GM18526 (cell line): ENCODE results near the gene FOXK2.

Source experiments
- POLR2A ChIP-seq: IDR thresholded peaks from 3 replicates; pipeline ENCODE4 v1.6.1; 2011; ENCODE audit not compliant: insufficient read length; ENCODE audit errors: extremely low read depth

FOXK2 gene

GRCh38 chr17:82518826-82519810 lies at the start of gene FOXK2:
FOXK2 (plus strand) TSS chr17:82519732; CDS start chr17:82519889, 157 bp downstream.
- peak; percentile 68 for TF ChIP-seq POLR2A

GRCh38 chr17:82470065-82470464 lies 49.5 kb upstream of the FOXK2 start:
- no peak for TF ChIP-seq POLR2A

DNA sequence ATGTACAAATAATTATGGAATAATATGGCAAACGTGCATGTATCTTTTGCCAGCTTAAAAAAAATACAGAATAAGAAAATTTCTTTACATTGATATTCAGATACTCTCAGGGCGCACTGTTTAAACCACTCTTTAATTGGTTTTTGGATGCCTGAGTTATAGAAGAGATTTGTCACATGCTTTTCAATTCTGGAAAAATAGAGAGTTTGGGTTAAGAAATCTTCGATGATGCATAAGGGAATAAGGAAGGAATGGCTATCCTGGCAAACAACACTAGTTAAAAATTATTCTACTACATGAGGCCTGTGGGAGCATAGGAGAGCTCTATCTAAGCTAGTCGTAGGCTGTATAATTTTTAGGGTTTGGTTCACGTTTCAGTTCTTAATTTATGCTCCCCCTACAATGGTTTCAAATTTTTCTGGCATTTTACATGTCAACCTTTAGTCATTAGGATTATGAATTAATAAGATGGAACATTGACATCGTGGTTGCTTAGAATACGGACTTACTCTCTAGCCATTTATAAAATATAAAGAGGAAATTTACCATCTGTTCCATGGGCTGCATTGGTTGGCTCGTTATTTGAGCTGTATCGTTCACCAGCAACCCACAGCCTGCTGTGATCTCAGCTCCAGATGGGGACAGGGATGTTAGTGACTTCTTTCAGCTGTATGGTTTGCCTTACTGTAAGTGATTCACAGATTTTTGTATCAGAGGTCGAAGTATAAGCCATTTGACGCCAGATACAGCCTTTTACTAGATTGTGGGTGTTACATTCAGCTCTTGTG lies 45.1 kb upstream of the FOXK2 start:
- TF ChIP-seq POLR2A = no peak

DNA sequence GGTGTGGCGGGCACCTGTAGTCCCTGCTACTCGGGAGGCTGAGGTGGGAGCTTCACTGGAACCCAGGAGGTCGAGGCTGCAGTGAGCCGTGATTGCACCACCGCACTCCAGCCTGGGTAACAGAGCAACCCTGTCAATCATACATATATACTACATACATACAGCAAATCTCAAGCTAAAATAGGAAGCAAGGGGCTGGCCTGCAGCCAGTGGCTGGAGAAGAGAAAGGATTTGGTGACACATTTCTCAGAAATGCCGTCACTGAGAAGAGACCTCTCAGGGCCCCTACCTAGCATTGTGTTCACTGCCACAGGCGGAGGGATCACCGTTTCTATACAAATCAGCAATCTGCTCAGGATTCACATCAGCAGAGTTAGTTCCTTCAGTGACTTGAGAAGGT lies 44.1 kb upstream of the FOXK2 start:
- TF ChIP-seq POLR2A = no peak

GRCh38 chr17:82477934-82478333 lies 41.6 kb upstream of the FOXK2 start:
- TF ChIP-seq POLR2A = no peak

DNA sequence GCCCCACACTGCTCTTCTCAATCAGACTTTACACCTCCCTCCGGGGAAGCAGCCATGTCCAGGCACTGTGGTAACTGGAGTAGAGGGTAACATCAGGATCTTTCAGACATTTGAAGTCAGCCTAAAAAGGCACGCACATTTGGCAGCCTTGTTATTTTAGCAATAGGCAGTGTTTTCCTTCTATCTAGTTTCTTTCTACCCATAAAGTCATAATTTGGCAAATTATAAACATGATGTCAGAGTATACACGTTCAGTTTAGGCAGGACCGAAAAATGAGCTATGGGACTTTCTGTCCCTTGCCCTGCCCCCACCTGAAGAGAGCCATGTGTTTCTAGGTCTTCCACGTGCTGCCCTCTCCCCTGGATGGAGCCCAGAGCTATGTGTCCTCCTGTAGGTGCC lies 39.9 kb upstream of the FOXK2 start:
- no peak for TF ChIP-seq POLR2A

GRCh38 chr17:82480318-82480717 lies 39.2 kb upstream of the FOXK2 start:
- TF ChIP-seq POLR2A = no peak

GRCh38 chr17:82483204-82483660 lies 36.3 kb upstream of the FOXK2 start:
- TF ChIP-seq POLR2A = no peak

GRCh38 chr17:82483836-82484235 lies 35.7 kb upstream of the FOXK2 start:
- TF ChIP-seq POLR2A = no peak

GRCh38 chr17:82486231-82487094 lies 33.1 kb upstream of the FOXK2 start:
- no peak for TF ChIP-seq POLR2A

GRCh38 chr17:82487910-82488309 lies 31.6 kb upstream of the FOXK2 start:
- no peak for TF ChIP-seq POLR2A

- TF ChIP-seq POLR2A = no peak
Observed at GRCh38 chr17:82489117-82489516, 30.4 kb upstream of the FOXK2 start.

GRCh38 chr17:82489851-82490511 lies 29.6 kb upstream of the FOXK2 start:
- no peak for TF ChIP-seq POLR2A

DNA sequence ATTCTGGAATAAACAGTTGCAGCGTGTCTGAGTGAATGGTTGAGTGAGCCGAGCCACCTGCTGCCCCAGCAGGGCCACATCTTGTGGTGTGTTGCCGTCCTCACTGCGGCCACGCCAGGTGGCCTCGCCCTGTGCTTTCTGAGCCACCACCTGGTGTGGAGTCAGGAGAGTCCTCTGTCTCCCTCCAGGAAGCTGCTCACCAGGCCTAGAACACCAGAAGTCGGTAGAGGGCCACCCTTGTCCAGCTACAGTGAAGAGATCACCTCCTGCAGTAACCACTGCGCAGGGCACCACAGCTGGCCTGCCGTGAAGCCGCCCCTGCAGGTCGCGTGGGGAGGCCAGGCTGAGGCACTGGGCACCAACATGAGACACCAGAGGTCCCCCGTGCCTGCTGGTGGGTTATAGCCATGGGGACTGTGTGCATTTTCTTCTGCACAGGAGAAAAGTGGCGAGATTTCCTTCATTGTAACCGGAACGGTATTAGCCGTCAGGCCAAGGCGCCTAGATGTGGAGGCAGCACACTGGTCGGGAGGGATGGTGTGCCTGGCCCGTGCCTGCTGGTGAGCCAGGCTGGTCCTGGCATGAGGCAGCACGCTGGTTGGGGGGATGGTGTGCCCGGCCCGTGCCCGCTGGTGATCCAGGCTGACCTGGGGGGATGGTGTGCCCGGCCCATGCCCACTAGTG lies 28.9 kb upstream of the FOXK2 start:
- no peak for TF ChIP-seq POLR2A
